Activated effector memory CD4-positive, alpha-beta T cell treated with anti-CD3 and anti-CD28 coated beads, Interleukin-2, amount 50 U/mL, for 16 hours (primary cell): Measurements from ENCODE around the gene FMN2.

Source experiments
- DNase-seq: peaks from one replicate; pipeline ENCODE4 v3.0.0-alpha.2; 2020

FMN2 gene

DNA sequence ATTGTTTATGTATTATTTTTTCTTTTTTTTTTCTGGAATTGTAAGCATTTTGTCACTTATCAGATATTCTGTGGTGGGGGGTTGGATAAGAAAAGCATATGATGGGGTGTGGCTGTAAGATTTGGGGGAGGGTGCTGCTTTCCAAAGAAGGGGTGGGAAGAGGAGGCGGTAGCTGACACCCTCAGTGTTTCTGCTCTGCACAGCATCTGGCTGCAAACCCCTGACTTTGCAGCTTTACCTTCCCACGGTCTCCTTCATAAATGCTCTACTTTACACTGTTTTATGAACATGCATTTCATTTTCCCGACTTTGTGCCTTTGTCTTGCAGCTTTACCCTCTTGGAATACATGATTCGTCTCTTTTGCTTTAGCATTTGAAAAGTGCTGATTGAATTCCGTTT lies 7.6 kb downstream of the FMN2 start:
- no peak for DNase-seq

DNA sequence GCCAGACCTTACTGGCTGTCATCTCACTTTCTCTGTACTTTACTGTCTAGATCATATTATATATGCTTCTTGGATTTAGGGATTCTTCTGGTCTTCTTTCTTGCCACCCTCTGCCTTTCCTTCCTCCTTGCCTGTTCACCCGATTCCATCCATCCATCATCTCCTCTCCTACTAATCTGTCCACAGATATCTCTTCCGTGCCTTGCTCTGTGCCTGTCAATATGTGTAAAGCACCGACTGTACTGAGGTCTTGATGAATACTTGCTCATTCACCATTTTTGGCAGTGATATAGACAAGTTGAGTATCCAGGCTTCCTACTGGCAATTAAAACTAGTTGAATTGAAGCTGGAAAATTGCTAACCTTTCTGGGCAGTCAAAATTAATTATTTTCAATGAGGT lies 8.1 kb downstream of the FMN2 start:
- DNase-seq = no peak

DNA sequence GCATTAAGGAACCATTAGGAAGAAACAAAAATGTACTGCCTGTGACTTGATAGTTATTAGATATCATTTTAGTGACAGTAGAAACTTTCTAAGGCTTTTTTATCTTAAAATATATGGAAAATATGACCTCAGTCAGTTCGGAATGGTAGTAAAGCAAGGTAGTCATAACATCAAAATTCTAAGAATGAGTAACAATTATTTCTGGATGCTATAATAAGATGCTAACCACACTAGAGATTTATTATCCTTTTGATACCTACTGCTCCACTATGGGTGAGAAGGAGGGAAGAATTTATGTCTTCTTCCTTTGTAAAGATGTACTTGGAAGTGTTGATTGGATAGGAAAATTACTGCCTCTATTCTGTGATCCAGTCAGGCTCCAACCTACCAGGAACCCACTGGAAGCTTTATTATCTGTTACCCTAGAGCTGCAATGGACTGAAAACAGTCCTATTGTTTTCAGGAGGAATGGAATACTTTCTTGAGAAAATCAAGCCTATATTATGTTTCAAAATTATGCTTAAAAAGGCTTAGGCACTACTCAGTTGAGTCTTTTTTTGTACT lies 8.8 kb downstream of the FMN2 start:
- DNase-seq = no peak

DNA sequence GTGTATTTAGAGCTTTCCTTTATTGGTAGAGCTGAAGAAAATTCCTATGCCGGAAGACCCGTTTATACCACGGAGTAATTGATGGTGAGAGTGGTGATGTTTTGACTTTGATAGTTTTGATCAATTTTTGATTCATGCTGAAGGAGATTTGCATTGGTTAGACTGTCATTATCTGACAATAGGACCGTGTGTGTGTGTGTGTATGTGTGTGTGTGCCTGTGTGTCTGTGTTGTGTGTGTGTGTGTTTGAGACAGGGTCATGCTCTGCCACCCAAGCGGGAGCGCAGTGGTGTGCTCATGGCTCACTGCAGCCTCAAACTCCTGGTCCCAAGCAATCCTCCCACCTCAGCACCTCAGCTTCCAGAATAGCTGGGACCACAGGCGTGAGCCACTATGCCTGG lies 9.6 kb downstream of the FMN2 start:
- DNase-seq = no peak

DNA sequence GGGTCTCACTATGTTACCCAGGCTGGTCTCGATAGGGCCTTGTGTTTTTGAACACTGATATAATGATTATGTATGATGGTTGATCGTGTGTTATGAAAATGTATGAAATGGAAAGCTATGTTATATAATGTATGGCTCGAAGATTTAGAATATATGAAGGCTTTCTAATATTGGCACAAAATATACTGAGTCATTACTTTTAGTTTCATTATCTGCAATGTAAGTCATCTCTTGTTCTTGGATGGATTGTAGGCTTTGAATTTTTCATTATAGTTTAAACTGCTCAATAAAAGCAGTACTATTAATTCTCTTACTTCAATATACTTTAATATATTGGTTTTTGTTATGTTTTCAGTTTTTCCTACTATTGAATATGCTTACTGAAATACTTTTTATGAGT lies 10.1 kb downstream of the FMN2 start:
- no peak for DNase-seq

DNA sequence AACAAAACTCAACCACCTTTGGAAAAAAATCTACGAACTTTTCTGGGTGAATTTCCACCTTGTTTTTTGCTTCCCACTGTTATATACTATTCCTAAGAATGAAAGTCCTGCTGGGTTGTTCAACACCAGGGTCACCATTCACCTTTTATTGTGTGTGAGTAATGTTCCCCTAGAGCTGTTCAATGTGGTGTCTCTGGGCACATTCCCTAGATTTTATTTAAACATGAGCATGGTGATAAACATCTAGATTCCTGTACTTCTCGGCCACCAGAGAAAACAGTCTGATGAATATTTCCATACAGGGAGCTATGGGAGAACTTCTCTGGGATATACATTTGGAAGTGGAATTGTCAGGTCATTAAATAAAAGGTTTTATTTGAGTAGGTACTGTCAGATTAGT lies 13.0 kb downstream of the FMN2 start:
- no peak for DNase-seq

DNA sequence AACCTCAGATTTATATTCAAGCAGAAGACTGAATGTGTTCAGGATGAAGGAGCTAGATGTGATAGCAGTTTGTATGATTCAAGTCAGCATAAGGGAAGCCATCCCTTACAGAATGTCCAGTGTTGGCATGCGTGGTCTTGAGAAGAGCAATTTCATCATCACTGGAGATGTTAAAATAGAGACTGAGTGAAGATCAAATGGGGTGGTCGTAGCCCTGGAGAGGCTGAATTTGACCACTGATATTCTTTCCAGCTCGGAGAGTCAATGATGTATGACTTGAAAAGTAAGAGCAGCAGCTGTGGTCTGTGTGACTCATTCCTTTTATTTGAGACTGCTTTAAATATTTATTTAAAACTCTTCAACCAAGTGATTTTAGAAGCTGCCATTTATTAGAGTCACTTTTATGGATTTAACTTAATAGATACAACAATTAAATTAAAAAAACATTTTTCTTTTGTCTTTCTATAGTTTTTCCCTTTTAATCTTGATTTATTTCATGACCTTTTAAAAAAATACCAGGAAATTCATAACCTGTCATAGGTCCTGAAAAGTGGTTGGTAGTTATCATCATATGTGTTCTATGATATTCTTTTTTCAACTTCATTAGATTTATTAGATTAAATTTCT lies 15.5 kb downstream of the FMN2 start:
- no peak for DNase-seq

DNA sequence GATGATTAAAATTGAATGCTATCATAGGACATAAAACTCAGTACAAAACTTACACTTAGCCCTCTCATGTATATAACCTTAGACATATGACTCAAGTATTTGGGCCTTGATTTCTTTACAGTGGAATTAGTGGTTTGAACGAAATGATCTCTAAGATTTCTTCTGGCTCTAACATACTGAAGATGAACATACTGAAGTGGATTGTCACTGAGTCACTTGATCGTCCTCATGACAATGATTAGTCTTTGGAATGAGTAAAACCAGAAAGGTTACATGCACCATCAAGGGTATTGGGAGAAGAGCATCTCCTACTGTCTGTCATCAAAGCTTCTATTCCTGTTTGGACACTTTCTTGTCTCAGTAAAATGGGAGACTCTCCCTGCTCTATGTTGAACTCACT lies 17.4 kb downstream of the FMN2 start:
- DNase-seq = no peak

DNA sequence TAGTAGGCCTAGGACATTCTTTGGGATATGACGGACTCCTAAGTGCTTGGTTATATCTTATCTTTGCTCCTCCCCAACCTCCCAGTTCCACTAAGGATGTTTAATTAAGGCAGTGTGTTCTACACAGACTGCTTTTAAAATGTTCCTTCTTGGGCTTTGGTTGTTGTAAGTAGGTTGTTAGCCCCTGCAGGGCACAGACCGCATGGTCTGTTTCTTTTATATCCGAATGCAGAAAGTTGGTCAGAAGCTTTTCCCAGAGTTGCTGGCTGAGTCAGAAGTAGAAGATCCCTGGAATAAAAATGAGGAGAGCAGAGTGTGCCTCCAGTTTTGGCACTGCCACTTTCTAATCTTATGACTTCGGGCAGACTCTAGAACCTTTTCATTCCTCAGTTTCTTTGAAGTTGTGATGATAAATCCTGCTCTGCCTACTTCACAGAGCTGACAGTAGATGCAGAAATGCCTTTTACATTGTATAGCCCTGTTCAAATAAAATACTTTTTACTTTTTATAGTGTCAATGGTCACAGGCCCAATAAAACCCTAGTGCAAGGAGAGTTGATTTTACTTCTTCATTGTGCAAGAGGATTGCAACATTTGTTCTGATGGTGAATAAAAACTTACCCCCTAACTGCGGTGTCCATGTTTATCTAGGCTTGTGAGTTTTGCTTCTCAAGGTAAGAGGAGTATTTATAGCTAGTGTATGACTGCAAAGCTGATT lies 18.4 kb downstream of the FMN2 start:
- no peak for DNase-seq

DNA sequence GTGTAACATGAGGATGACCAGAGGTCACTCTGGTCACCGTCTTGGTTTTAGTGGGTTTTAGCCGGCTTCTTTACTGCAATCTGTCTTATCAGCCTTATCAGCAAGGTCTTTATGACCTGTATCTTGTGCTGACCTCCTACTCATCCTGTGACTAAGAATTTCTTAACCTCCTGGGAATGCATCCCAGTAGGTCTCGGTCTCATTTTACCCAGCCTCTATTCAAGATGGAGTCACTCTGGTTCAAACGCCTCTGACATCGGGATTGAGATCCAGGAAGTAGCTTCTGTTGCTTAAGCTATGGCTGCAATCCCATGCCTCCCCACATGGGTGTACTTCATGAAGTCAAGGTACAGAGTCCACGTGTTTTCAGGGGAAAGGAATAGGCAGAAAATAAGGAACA lies 19.9 kb downstream of the FMN2 start:
- DNase-seq = no peak

DNA sequence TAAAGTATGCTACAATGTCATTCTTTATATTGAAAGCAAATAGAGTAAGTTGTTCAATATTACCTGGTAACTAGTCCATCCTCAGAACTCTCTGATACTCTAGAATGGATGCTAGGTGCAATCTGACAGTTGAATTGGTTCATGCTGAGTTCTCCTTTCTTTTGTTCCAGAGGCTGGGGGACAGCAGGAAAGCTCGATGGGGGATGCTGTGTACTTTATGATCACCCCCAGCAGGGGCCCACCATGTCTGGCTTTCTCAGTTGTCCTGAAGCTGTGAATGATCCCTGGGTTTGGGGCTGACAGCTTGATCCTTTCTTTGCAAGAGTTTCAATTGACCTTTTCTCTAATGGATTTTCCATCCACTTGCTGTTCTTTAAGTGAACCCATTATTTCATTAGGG lies 22.5 kb downstream of the FMN2 start:
- DNase-seq = no peak

DNA sequence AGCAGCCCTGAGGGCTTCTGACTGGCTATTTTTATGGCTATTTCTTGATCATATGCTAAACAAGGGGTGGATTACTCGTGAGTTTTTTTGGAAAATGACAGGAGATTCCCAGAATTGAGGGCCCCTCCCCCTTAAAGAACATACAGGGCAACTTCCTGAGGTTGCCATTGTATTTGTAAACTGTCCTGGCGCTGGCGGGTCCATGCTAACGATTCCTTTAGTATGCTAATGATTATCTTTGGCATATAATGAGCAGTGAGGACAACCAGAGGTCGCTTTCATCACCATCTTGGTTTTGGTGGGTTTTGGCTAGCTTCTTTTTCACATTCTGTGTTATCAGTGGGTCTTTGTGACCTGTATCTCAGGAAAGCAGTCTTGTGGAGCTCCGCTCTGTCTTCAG lies 24.1 kb downstream of the FMN2 start:
- DNase-seq = no peak

DNA sequence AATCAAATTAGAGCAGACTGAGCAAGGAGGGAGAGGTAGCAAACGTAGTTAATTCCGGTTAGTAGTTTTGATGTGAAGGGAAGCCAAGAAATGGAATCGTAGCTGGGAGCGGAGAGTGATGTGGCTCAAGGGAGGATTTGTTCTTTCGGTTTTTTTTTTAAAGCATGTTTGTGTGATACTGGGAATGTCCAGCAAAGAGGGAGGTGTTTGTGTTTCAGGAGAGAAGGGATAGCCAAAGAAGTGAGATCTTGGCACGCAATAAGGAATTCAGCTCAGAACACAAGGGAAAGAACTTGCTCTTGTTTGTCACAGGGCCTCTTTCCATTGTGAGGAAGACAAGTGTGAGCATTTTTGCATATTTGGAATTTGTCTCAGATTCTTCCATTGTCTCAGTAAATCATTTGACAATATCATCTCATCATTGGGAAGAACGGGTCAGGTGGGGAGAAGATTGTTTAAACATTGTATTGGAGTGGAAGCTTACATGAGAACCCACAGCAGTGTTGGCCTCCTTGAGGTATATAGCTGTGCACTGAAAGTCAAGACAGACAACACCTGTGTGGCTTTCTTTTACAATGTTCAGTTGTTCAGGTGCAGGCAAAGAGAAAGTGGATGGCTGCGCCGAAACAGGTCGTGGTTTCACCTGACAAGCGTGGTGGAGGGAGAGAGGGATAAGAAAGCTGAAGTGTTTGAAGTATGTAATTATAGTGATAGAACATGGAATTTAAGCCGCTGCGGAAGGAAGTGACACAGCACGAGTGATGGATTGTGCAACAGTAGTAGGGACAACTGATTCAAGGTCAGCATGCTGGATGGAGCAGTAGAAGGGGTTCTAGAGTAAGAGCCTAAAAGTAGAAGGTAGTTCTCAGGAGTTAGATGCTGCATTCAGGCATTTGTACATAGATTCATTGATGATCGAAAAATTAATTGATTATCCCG lies 25.4 kb downstream of the FMN2 start:
- DNase-seq = no peak

DNA sequence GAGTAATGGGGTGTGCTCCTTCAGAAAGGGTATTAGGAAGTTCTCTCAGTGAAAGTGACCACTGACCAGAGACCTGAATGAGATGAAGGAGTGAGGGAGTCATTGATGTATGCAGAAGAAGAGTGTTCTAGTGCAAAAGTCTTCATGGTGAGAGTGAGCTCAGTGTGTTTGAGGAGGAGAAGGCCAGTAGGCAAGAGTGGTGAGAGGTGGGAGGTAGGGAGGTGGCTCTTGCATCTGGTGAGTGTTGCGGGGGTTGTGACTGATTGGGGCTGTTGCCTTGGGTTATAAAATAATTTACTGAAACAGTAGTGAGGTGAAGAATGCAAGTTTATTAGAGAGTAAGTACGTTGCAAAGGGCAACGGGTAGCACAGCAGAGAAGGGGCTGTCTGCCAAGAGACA lies 26.2 kb downstream of the FMN2 start:
- DNase-seq = no peak

DNA sequence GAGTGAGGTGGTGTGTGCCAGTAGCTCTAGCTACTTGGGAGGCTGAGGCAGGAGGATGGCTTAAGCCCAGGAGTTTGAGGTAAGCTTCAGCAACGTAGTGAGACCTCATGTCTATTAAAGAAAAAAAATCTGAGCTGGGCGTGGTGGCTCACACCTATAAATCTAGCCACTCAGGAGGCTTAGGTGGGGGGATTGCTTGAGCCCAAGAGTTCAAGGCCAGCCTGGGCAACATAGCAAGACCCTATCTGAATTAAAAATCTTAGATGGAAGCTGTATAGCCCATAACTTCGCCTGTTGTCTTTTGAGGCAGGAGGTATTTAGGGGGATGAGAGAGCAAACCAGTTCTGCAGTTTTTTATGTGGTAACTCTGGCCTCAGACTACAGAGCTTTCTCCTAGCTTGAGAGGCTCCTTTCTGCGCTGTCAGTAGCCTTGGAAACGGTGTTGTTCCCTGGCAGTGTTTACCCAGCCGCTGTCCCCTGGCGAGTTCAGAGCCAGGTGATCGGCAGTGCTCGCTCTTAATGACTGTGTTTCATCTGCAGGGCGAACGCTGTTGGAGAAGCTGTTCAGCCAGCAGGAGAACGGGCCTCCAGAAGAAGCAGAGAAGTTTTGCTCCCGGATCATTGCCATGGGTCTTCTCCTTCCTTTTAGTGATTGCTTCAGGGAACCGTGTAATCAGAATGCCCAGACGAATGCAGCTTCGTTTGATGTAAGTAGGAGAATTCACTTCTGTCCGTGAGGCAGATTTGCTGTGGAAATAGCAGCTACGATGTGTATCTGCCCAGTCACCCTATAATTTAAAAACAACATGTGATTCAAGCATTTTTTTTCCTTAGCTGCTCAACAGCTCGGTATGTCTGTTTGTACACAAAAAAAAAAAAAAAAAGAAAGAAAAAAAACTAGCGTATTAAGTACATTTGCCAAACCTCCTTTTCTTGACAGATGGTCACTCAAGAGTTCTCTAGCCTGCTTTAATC lies 31.2 kb downstream of the FMN2 start:
- no peak for DNase-seq

DNA sequence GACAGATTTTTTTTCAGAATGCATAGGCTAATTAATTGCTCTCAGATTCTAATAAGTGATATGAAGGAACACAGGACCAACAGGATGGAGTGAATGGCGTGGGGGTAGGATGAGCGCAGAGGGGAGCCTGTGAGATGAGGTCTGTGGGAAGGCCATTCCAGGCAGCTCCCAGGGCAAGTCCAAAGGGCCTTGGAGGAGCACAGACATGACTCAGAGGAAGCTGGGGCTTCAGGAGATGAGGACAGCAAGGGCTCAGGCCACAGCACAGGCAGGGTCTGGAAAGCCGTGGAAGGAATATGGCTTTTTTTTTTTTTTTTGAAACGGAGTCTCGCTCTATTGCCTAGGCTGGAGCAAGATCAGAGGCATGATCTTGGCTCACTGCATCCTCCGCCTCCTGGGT lies 35.1 kb downstream of the FMN2 start:
- no peak for DNase-seq

DNA sequence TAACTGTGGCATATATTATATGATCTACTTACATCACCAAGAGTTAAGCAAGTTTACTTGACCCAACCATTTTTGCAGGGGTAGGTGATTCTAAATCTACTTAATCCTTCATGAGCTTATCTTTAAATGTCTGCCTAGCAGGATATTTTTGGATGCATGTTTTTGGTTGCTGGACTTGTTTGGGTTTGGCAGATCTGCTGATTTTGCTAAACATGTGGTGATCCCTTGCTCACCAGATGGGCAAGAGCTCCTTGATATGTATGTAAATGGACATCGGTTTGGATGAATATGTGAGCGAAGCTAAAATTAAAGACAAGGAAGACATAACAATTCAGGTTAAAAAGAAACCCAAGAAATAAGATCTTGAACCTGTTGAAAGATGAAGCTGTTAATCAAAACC lies 36.7 kb downstream of the FMN2 start:
- DNase-seq = no peak

DNA sequence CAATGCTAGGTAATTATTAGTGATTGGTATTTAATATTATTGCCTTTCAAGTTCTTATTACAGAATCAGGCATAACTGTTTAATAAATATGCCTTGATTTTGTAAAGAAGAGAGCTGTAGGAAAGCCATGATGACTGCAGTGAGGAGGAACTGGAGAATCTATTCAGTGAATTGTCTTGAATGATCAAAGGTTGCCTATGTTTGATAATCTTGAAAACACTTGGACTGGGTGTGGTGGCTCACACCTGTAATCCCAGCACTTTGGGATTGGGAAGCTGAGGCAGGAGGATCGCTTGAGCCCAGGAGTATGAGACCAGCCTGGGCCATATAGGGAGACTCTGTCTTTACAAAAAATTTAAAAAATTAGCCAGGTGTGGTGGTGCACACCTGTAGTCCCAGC lies 42.4 kb downstream of the FMN2 start:
- no peak for DNase-seq

DNA sequence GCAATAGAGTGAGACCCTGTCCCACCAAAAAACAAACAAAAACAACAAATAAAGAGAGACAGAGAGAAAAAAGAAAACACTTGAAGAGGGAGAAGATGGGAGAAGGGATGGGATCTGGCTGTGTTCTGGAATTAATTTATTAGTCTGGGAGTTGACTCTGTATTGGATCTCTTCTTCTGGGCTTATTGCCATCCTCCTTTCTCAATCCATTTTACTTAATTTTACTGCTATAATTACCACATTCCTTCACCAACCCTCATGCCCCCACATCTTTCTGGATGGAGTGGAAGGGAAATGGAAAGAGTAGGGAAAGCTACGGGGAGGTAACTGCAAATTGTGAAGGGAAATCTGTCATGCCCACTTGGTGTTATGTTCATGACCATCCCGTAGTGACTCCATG lies 42.9 kb downstream of the FMN2 start:
- DNase-seq = no peak

DNA sequence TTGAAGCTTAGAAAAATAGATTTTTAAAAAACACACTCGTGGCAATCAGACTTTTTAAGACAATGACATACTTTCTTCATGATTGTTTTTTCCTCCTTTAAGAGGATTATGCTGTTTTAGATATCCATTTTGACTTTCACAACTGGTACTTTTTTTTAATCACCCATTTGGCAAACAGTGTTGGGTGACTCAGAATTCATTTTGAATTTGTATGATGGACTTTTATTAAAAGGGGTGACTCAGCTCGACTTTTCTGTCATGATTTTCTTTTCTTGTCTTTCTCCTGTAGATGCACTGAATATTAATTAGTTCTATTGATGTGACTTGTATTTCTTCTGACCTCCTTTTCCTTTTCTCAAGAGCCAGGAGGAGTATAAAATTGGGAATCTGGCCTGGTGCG lies 44.7 kb downstream of the FMN2 start:
- no peak for DNase-seq

DNA sequence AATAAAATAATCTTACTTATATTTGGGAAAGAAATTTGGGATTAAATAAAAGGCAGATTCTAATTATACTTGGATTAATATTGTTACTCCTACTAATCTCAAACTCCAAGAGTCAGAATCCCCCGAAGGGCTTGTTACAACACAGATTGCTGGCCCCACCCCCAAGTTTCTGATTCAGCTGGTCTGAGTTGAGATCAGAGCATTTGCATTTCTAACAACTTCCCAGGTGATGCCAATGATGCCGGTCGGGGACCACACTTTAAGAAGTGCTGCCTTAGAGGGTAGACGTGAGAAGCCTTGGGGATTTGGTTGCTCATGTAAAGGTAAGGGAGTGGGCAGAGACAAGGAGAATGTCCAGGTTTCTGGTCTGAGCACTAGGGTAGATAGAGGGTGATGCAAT lies 47.2 kb downstream of the FMN2 start:
- no peak for DNase-seq

DNA sequence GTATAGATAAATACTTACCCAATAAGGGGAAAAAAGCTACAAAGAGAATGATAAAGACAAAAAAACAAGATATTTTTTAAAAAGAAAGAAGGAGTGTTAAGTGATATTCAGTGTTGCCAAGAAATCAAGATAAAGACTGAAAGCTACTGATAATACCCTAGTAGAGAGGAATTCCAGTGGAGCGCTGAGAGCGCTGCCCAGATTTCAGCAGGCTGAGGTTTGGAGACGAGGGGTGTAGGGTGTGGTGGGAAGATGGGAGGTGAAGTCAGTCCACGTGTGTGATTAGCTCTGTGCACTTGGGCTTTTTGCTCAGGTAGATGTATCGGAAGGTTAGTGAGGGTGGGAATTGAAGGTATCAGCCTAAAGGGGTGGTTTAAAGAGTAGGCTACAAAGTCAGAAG lies 47.8 kb downstream of the FMN2 start:
- DNase-seq = no peak

DNA sequence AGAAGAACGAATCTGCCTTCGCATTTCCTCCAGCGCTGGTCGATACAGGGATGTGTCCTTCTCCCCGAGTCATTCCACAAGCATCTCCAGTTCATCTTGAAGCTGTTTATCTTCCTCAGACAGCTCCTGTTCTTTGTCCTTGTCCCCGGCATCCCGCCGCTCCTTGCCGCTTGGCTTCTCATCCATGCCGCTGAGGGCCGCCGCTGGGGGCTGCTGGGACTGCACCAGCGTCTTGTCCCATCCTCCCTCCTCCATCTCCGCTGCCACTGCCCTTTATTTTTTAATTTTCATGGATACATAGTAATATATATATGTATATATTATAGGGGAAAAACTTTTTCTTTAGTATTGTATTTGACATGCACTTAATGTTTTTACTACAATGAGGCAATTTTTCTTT lies 53.4 kb downstream of the FMN2 start:
- DNase-seq = no peak
